GM12878 (cell line): ENCODE results near the gene GPBP1. TPM values are rescaled to one million over a fixed set of nuclear protein-coding genes. Genes with fewer than 3 reads are reported as not detected.

Source experiments
- BHLHE40 ChIP-seq, 2 experiments: fragments of 450-650 bp in 1 of 2; IDR thresholded peaks; 2 replicates each; pipeline ENCODE4 v1.6.1; 2011 to 2017; ENCODE audit warnings: low read depth in 2 of 2, borderline replicate concordance in 1 of 2, improper control_type of control experiment in 1 of 2, low read length in 1 of 2, mild to moderate bottlenecking in 1 of 2
- FOS ChIP-seq: IDR thresholded peaks from 3 replicates; pipeline ENCODE4 v1.6.1; 2011; ENCODE audit warnings: borderline replicate concordance; ENCODE audit not compliant: insufficient read length; ENCODE audit errors: extremely low read depth
- IKZF1 ChIP-seq: fragments of 450-650 bp; conservative IDR thresholded peaks from 2 replicates; pipeline ENCODE4 v1.6.1; 2017; ENCODE audit warnings: antibody characterized with exemption, mild to moderate bottlenecking
- MXI1 ChIP-seq: fragments of 150-350 bp; IDR thresholded peaks from 2 replicates; pipeline ENCODE4 v1.6.1; 2011; ENCODE audit warnings: low read depth, mild to moderate bottlenecking, inconsistent platforms, low read length, improper control_type of control experiment
- NR2C2 ChIP-seq: IDR thresholded peaks from 2 replicates; pipeline ENCODE4 v1.6.1; 2011; ENCODE audit warnings: borderline replicate concordance, low read depth; ENCODE audit not compliant: control insufficient read depth, insufficient read length
- NR2F1 ChIP-seq: fragments of 450-650 bp; conservative IDR thresholded peaks from 2 replicates; pipeline ENCODE4 v1.6.1; 2017; ENCODE audit warnings: mild to moderate bottlenecking
- SIX5 ChIP-seq: IDR thresholded peaks from 2 replicates; pipeline ENCODE4 v1.6.1; 2011; ENCODE audit warnings: mild to moderate bottlenecking, low read depth, low read length, moderate library complexity; ENCODE audit not compliant: severe bottlenecking
- SMC3 ChIP-seq: IDR thresholded peaks from 2 replicates; pipeline ENCODE4 v1.6.1; 2011; ENCODE audit warnings: low read length, improper control_type of control experiment, borderline replicate concordance
- YY1 ChIP-seq: IDR thresholded peaks from 2 replicates; pipeline ENCODE4 v1.6.1; 2011; ENCODE audit warnings: low read depth, mild to moderate bottlenecking, low read length
- ZNF384 ChIP-seq: IDR thresholded peaks from 2 replicates; pipeline ENCODE4 v1.6.1; 2012; ENCODE audit warnings: low read depth, mild to moderate bottlenecking, low read length, improper control_type of control experiment, borderline replicate concordance
- polyA plus RNA-seq, 11 experiments: library from polyadenylated mRNA; depleted of rRNA in 4 of 11; unstranded in 6 of 11; stranded (reverse) in 5 of 11; fragments of >200 nt; fragmentation: Nextera tagmentation in 4 of 11; fragmentation: Illumina TruSeq in 1 of 11; extraction: Ambion mirVana in 4 of 11; extraction: Trizol in 1 of 11; gene quantifications; 1 replicate in 1 of 11; 2 replicates in 10 of 11; pipeline versions ENCODE4 v1.2.1 to v1.2.3, GENCODE V29; 2011 to 2016; ENCODE audit warnings: inconsistent platforms in 2 of 11, missing spikeins in 2 of 11, low read depth in 1 of 11
- total RNA-seq, 4 experiments: library from RNA; depleted of rRNA in 3 of 4; stranded (reverse); fragments of >200 nt in 3 of 4; fragmentation: Illumina TruSeq in 1 of 4; extraction: Trizol in 1 of 4; gene quantifications; 2 replicates each; pipeline versions ENCODE4 v1.2.1 to v1.2.3, GENCODE V29; 2013 to 2021
- TF ChIP-seq, protein P1 (sequence below): fragments of 450-650 bp; IDR thresholded peaks from 2 replicates; pipeline ENCODE4 v1.6.1; 2017; ENCODE audit warnings: mild to moderate bottlenecking

GPBP1 gene
- total and polyA plus RNA-seq, 10 of the 15 experiments (the other 5 are each of a cell fraction or from before 2014, with no cell fraction given) = 27.0 to 96.2 (median 55.4) TPM

DNA sequence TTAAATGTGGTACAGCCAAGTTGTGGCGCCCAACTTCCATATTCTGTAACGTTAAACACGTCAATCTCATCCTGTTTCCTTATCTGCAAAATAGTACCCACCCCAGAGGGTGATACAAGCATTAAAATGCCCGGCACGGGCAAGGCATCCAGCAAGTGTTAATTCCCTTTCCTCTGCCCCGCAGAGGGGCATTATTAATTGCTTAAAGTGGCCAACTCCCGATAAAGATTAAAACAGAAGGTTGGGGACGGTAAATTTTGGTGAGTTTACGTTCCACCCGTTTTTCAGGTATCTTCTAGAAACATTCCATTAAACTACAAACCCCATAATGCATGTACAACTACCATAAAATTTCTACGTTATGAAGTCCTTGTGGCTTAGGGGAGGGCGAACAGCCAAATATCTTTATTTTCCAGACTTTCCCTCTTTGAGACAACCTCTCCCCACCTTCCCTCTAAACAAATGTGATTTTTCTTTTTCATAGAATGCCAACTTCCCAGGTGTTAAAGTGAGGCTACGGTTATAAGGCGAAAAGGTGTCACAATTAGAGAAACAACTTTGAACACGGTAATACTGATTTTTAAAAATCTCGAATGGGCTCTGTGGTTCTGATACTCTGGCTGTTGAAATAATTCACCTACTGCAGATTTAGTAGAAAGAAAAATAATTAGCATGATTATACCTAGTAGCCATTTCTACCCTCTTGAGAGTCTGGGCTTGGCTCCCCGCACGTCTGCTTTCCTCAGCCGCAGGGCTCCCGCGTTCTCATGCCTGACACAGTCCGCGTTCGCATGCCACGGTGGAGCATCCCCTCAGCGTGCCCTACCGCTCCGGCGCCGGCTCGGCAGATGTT, 1.2 kb upstream of the GPBP1 start (continued):
- TF ChIP-seq, protein P1, sequence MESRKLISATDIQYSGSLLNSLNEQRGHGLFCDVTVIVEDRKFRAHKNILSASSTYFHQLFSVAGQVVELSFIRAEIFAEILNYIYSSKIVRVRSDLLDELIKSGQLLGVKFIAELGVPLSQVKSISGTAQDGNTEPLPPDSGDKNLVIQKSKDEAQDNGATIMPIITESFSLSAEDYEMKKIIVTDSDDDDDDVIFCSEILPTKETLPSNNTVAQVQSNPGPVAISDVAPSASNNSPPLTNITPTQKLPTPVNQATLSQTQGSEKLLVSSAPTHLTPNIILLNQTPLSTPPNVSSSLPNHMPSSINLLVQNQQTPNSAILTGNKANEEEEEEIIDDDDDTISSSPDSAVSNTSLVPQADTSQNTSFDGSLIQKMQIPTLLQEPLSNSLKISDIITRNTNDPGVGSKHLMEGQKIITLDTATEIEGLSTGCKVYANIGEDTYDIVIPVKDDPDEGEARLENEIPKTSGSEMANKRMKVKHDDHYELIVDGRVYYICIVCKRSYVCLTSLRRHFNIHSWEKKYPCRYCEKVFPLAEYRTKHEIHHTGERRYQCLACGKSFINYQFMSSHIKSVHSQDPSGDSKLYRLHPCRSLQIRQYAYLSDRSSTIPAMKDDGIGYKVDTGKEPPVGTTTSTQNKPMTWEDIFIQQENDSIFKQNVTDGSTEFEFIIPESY = no peak
- TF ChIP-seq FOS = no peak
- peak; percentile 1 to 34; a peak in 1 of 4 replicates for TF ChIP-seq BHLHE40 (IDR thresholded peaks at IDR 0.05; ENCODE audit: borderline replicate concordance in 1 of 2, low read depth in 2 of 2, low read length in 1 of 2)
- TF ChIP-seq ZNF384 = no peak
- no peak for TF ChIP-seq NR2F1
- 0 out of 2 replicates have a peak, but pooled peaks have one; percentile 33 for TF ChIP-seq MXI1
- TF ChIP-seq YY1 = no peak
- TF ChIP-seq SMC3 = no peak
- TF ChIP-seq IKZF1 = no peak
- TF ChIP-seq SIX5 = peak; percentile 42
- TF ChIP-seq NR2C2 = no peak
